Aorta (tissue), 5 donors: ENCODE measurements around the gene GKAP1. TPM values are rescaled to one million over a fixed set of nuclear protein-coding genes. Genes with fewer than 3 reads are reported as not detected.

Source experiments
- ATAC-seq: fragments of 200-7000 bp; cut with Tn5 transposase; one replicate; pipeline ENCODE4 v1.9.1; 2022; ENCODE audit warnings: moderate library complexity; ENCODE audit not compliant: low FRiP score
- DNase-seq, 2 donors: peaks; one replicate each; pipeline ENCODE4 v3.0.0-alpha.2; 2020
- H3K27ac ChIP-seq, 2 donors: one replicate each; pipeline ENCODE4 v1.5.1; 2013; ENCODE audit warnings: low read length in 2 of 2, mild to moderate bottlenecking in 2 of 2, moderate library complexity in 2 of 2, control low read depth in 1 of 2, inconsistent platforms in 1 of 2, low read depth in 1 of 2
- H3K27me3 ChIP-seq, 2 donors: one replicate each; pipeline ENCODE4 v1.6.1; 2013; ENCODE audit warnings: control low read depth in 1 of 2, low read length in 1 of 2, mild to moderate bottlenecking in 1 of 2, moderate library complexity in 1 of 2; ENCODE audit not compliant: insufficient read depth in 2 of 2, control insufficient read depth in 1 of 2
- H3K36me3 ChIP-seq, 2 donors: one replicate each; pipeline ENCODE4 v1.6.1; 2013; ENCODE audit warnings: control low read depth in 1 of 2, low read length in 1 of 2, mild to moderate bottlenecking in 1 of 2; ENCODE audit not compliant: insufficient read depth in 2 of 2, control insufficient read depth in 1 of 2
- H3K4me1 ChIP-seq, 2 donors: one replicate each; pipeline ENCODE4 v1.6.1; 2013; ENCODE audit warnings: low read length in 2 of 2, control low read depth in 1 of 2, mild to moderate bottlenecking in 1 of 2, moderate library complexity in 1 of 2; ENCODE audit not compliant: insufficient read depth in 2 of 2, control insufficient read depth in 1 of 2
- H3K4me3 ChIP-seq, 2 donors: one replicate each; pipeline ENCODE4 v1.5.1; 2013; ENCODE audit warnings: low read length in 2 of 2, control low read depth in 1 of 2, mild to moderate bottlenecking in 1 of 2
- H3K9me3 ChIP-seq: one replicate; pipeline ENCODE4 v1.6.1; 2013; ENCODE audit warnings: mild to moderate bottlenecking, low read length; ENCODE audit not compliant: control insufficient read depth
- WGBS, 2 donors: extraction: QIAGEN DNeasy Blood & Tissue Kit; methylation state at CpG; one replicate each; pipeline ENCODE4 v1.1.7; 2013; 5-methylcytosine and 5-hydroxymethylcytosine counted together
- intact Hi-C, 2 donors: fragments of 100-400 bp; cut with DNase I; formaldehyde crosslinking; loops; one replicate each; pipeline versions ENCODE4 v1.14.2 to v1.15.0; 2022
- polyA plus RNA-seq, 2 donors: library from polyadenylated mRNA; stranded (reverse); fragments of 200-250 nt; gene quantifications; one replicate each; pipeline ENCODE4 v1.2.3, GENCODE V29; 2013
- total RNA-seq, 2 donors: library from RNA; stranded (reverse); fragmentation: NEBNext Ultra II Directional; extraction: Animal tissue kit (Norgen Biotek cat#: 25700); gene quantifications; one replicate each; pipeline ENCODE4 v1.2.1, GENCODE V29; 2021
- donor health status: healthy with polysubstance abuse.
- donor health status: Bipolar disorder and iron deficiency.
- donor health status: DM: no; HTN: no; CAD: no.
- donor health status: DM: no; HTN: no; CAD: no.
- donor health status: DM: yes; HTN: yes; CAD: no.

The GKAP1 gene
- total and polyA plus RNA-seq, 4 donors, result 8.0 to 14.8 (median 9.2) TPM

GRCh38 chr9:83701286-83701685 lies 116.3 kb downstream of the GKAP1 start:
- no peaks in the 10 kb centered on the region for H3K27me3 ChIP-seq
- intact Hi-C loops, result no loop called here
- ATAC-seq (no peak), DNase-seq (no peak)
- WGBS, 2 donors, result 84 to 92% methylated on average over 1 of the region's 1 CpG
- peaks cover 3 to 8% of the 10 kb centered on the region in 2 donors for H3K4me1 ChIP-seq
- peak overlapping the region in 1 of 2 donors; percentile 28 for H3K27ac ChIP-seq
- H3K9me3 ChIP-seq, result no peaks in the 10 kb centered on the region
- H3K4me3 ChIP-seq, result no peak overlapping the region
- no peaks in the 10 kb centered on the region for H3K36me3 ChIP-seq

GRCh38 chr9:83699615-83700014 lies 118.0 kb downstream of the GKAP1 start:
- no peak for ATAC-seq
- H3K9me3 ChIP-seq, result no peaks in the 10 kb centered on the region

GRCh38 chr9:83698976-83699585 lies 118.5 kb downstream of the GKAP1 start:
- ATAC-seq (no peak), DNase-seq (no peak)
- H3K4me1 ChIP-seq, result peaks cover 2 to 4% of the 10 kb centered on the region in 2 donors
- 72 to 75% methylated on average over 4 of the region's 4 CpGs for WGBS, 2 donors
- intact Hi-C loops, result no loop called here
- no peak overlapping the region for H3K27ac ChIP-seq
- no peaks in the 10 kb centered on the region for H3K9me3 ChIP-seq
- no peak overlapping the region for H3K4me3 ChIP-seq
- no peaks in the 10 kb centered on the region for H3K36me3 ChIP-seq
- no peaks in the 10 kb centered on the region for H3K27me3 ChIP-seq

More at GRCh38 chr9:83699615-83700014, 118.0 kb downstream of the GKAP1 start:
- Histone ChIP-seq H3K4me3 (no peak overlapping the region), H3K27ac (no peak overlapping the region), H3K27me3 (no peaks in the 10 kb centered on the region), H3K4me1 (peaks cover 2 to 4% of the 10 kb centered on the region in 2 donors), H3K36me3 (no peaks in the 10 kb centered on the region)
- no peak for DNase-seq
- WGBS, 2 donors, result 84% methylated on average over 3 of the region's 3 CpGs
- intact Hi-C loops, result no loop called here

- Histone ChIP-seq H3K4me3 (no peak overlapping the region), H3K27ac (no peak overlapping the region), H3K9me3 (no peaks in the 10 kb centered on the region), H3K27me3 (no peaks in the 10 kb centered on the region), H3K4me1 (peaks cover 2 to 5% of the 10 kb centered on the region in 2 donors), H3K36me3 (no peaks in the 10 kb centered on the region)
- 79 to 80% methylated on average over 3 of the region's 3 CpGs for WGBS, 2 donors
- intact Hi-C loops, result no loop called here
- DNase-seq, result no peak
- no peak for ATAC-seq
Measured at GRCh38 chr9:83691492-83691891, 126.1 kb downstream of the GKAP1 start.

Other genes with a start within 250 kb of the GKAP1 start
- gene IDNK, start 194.6 kb downstream of the GKAP1 start, total RNA-seq, result 1 to 10 TPM; 1.7 to 6.3 TPM
- gene IDNK, start 194.6 kb downstream of the GKAP1 start, polyA plus RNA-seq, result 10 to 100 TPM in 1 of 2 donors, 1 to 10 TPM in 1; 8.3 to 21.8 TPM
- 10 to 100 TPM; 80.0 to 93.1 TPM for gene UBQLN1, start 109.8 kb downstream of the GKAP1 start, total RNA-seq
- 10 to 100 TPM; 31.4 to 37.4 TPM for gene UBQLN1, start 109.8 kb downstream of the GKAP1 start, polyA plus RNA-seq
- gene KIF27, start 103.7 kb upstream of the GKAP1 start, total RNA-seq, result 1 to 10 TPM; 6.8 to 8.0 TPM
- 1 to 10 TPM in 1 of 2 donors, under 1 TPM in 1; 0.25 to 1.9 TPM for gene KIF27, start 103.7 kb upstream of the GKAP1 start, polyA plus RNA-seq
- 100 to 1,000 TPM; 369 to 394 TPM for gene HNRNPK, start 162.4 kb upstream of the GKAP1 start, total RNA-seq
- 100 to 1,000 TPM; 172 to 247 TPM for gene HNRNPK, start 162.4 kb upstream of the GKAP1 start, polyA plus RNA-seq
- gene RMI1, start 163.0 kb upstream of the GKAP1 start, total RNA-seq, result 1 to 10 TPM; 2.9 to 3.4 TPM
- gene RMI1, start 163.0 kb upstream of the GKAP1 start, polyA plus RNA-seq, result 1 to 10 TPM; 1.1 to 3.4 TPM